Tibial nerve (tissue), 4 donors: ENCODE data around the gene OSBPL10. TPM values are rescaled to one million over a fixed set of nuclear protein-coding genes. Genes with fewer than 3 reads are reported as not detected.
A peak's percentile ranks its signal among the peaks of the same experiment; 100 is the strongest.

ENCODE experiments used
- DNase-seq, 2 donors: peaks; one replicate each; pipeline ENCODE4 v3.0.0-alpha.2; 2019; ENCODE audit warnings: low spot score in 2 of 2
- H3K27ac ChIP-seq, 4 donors: fragments of 200-600 bp; sonication (generic) in 3 of 4; one replicate each; pipeline ENCODE4 v1.5.1; 2017 to 2019; ENCODE audit warnings: mild to moderate bottlenecking in 1 of 4
- H3K27me3 ChIP-seq, 2 donors: fragments of 200-600 bp; sonication (generic) in 1 of 2; one replicate each; pipeline versions ENCODE4 v1.5.1 to v1.6.0; 2017 to 2019
- H3K36me3 ChIP-seq, 3 donors: fragments of 200-600 bp; sonication (generic); one replicate each; pipeline ENCODE4 v1.5.1; 2018 to 2019
- H3K4me1 ChIP-seq, 4 donors: fragments of 200-600 bp; sonication (generic) in 3 of 4; one replicate each; pipeline ENCODE4 v1.5.1; 2017 to 2019
- H3K4me3 ChIP-seq, 4 donors: fragments of 200-600 bp; sonication (generic) in 3 of 4; one replicate each; pipeline ENCODE4 v1.5.1; 2017 to 2019; ENCODE audit warnings: mild to moderate bottlenecking in 1 of 4, moderate library complexity in 1 of 4
- H3K9me3 ChIP-seq, 4 donors: fragments of 200-600 bp; sonication (generic) in 3 of 4; one replicate each; pipeline ENCODE4 v1.5.1; 2017 to 2019
- EP300 ChIP-seq, 2 donors: sonication (generic); formaldehyde crosslinking; IDR thresholded peaks; one replicate each; pipeline ENCODE4 v1.6.1; 2017; ENCODE audit warnings: antibody characterized with exemption in 2 of 2, mild to moderate bottlenecking in 1 of 2
- POLR2A ChIP-seq, 2 donors: fragments of 450-650 bp; IDR thresholded peaks; one replicate each; pipeline ENCODE4 v1.6.1; 2017; ENCODE audit warnings: antibody characterized with exemption in 2 of 2, mild to moderate bottlenecking in 2 of 2, moderate library complexity in 2 of 2
- WGBS, 2 donors: methylation state at CpG; one replicate each; pipeline ENCODE4 v1.1.5; 2018; 5-methylcytosine and 5-hydroxymethylcytosine counted together
- total RNA-seq, 4 donors: library from RNA; depleted of rRNA; stranded (reverse); fragments of >200 nt; gene quantifications; one replicate each; pipeline ENCODE4 v1.1.0, GENCODE V29; 2016
- TF ChIP-seq, protein P1 (sequence below), 5 experiments: fragments of 200-600 bp in 3 of 5; fragments of 450-650 bp in 2 of 5; sonication (generic) in 3 of 5; IDR thresholded peaks; one replicate each; pipeline ENCODE4 v1.5.1; 2016 to 2019; ENCODE audit warnings: antibody characterized with exemption in 5 of 5, mild to moderate bottlenecking in 3 of 5, moderate library complexity in 2 of 5

OSBPL10 gene
- total RNA-seq, 4 donors from 2014 or later, result 45.0 to 79.2 (median 60.4) TPM

DNA sequence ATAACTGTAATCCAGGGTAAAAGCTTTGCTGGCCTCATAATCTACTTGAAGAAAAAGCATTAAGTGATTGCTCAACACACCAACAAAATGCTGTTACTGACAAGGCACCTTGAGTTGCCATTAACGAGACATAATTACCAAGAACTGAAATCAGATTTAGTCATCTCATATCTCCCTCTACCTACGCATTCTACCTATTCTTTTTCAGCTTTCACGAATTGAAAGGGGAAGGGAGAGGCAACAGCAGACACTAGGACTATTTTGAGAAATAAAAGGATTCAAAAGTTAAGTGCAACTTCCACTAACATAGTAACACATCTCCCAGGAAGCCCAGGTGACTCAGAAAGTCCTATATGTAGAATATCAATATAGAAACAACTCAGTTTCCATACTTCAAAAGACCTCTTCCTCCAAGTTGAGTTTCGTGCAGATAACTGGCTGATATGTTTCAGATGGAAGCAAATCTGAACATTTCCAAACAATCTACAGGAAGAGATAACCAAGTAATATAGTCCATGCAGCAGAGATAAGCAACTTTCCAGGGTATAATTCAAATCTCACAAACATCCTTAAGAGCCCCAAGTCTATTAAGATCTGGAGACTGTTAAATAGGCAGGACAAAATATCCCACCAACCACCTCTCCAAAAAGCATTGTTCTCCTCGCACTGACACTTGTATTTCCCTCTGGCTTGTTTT is 1.9 kb downstream of the OSBPL10 start:
- Histone ChIP-seq H3K27me3 (no peaks in the 10 kb centered on the region), H3K9me3 (no peaks in the 10 kb centered on the region), H3K27ac (no peak overlapping the region), H3K36me3 (no peaks in the 10 kb centered on the region), H3K4me1 (peaks cover 0 to 23% (median 13%) of the 10 kb centered on the region in 4 donors), H3K4me3 (peak overlapping the region in 1 of 4 donors; percentile 74)
- no peak for TF ChIP-seq POLR2A (IDR thresholded peaks at IDR 0.05)
- no peak for DNase-seq
- 82 to 86% methylated on average over 5 of the region's 5 CpGs for WGBS, 2 donors

DNA sequence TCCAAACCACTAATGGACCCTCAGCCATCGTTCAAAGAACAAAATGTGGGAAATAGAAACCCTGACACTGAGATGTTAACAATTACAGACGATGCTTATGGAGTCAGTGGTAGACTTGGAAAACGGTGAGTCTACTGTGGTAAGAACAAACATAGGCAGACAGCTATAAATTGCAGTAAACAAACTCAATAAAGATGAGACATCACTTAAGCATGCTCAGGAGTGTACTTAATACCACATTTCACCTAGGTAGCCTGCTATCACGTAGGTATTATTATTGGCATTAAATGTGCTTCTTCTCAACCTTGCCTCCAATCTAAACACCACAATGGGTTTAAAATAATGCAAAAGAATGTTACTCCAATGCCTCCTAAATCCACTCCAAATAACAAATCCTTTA is 2.5 kb downstream of the OSBPL10 start:
- DNase-seq, result no peak

DNA sequence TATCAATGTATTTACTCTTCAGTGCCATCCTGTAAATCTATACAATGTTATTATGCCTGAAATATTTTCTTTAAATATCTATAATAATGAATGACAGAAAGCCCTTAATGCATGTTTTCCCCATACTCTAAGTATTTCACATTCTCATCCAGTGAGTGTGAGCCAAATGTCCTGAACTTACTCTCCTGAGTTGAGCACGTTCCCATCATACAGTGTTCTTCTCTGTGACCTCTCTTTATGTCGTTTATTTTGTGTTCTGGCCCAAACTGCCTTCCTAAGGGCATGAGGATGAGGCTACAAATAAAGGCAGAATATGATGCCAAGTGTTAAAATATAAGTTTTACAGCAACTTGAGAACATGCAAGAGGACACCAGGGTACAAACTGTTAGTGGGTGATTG is 3.3 kb downstream of the OSBPL10 start:
- TF ChIP-seq EP300 (IDR thresholded peaks at IDR 0.05), result no peak
- TF ChIP-seq, protein P1, sequence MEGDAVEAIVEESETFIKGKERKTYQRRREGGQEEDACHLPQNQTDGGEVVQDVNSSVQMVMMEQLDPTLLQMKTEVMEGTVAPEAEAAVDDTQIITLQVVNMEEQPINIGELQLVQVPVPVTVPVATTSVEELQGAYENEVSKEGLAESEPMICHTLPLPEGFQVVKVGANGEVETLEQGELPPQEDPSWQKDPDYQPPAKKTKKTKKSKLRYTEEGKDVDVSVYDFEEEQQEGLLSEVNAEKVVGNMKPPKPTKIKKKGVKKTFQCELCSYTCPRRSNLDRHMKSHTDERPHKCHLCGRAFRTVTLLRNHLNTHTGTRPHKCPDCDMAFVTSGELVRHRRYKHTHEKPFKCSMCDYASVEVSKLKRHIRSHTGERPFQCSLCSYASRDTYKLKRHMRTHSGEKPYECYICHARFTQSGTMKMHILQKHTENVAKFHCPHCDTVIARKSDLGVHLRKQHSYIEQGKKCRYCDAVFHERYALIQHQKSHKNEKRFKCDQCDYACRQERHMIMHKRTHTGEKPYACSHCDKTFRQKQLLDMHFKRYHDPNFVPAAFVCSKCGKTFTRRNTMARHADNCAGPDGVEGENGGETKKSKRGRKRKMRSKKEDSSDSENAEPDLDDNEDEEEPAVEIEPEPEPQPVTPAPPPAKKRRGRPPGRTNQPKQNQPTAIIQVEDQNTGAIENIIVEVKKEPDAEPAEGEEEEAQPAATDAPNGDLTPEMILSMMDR (IDR thresholded peaks at IDR 0.05), result no peak
- no peak for TF ChIP-seq POLR2A (IDR thresholded peaks at IDR 0.05)
- H3K36me3 ChIP-seq, result no peaks in the 10 kb centered on the region
- H3K27ac ChIP-seq, result no peak overlapping the region
- no peaks in the 10 kb centered on the region for H3K9me3 ChIP-seq
- no peak for DNase-seq
- 76 to 83% methylated on average over 2 of the region's 2 CpGs for WGBS, 2 donors
- peaks cover 0 to 29% (median 13%) of the 10 kb centered on the region in 4 donors for H3K4me1 ChIP-seq
- H3K27me3 ChIP-seq, result no peaks in the 10 kb centered on the region
- no peak overlapping the region for H3K4me3 ChIP-seq

More for the DNA sequence above, 2.5 kb downstream of the OSBPL10 start:
- no peak overlapping the region for H3K4me3 ChIP-seq
- H3K27ac ChIP-seq, result no peak overlapping the region
- no peaks in the 10 kb centered on the region for H3K27me3 ChIP-seq
- H3K4me1 ChIP-seq, result peaks cover 0 to 23% (median 13%) of the 10 kb centered on the region in 4 donors
- WGBS, 2 donors, result 90 to 97% methylated on average over 4 of the region's 4 CpGs
- no peaks in the 10 kb centered on the region for H3K9me3 ChIP-seq
- no peak for TF ChIP-seq POLR2A (IDR thresholded peaks at IDR 0.05)
- no peak for TF ChIP-seq EP300 (IDR thresholded peaks at IDR 0.05)
- TF ChIP-seq, protein P1 (IDR thresholded peaks at IDR 0.05), result no peak
- no peaks in the 10 kb centered on the region for H3K36me3 ChIP-seq

DNA sequence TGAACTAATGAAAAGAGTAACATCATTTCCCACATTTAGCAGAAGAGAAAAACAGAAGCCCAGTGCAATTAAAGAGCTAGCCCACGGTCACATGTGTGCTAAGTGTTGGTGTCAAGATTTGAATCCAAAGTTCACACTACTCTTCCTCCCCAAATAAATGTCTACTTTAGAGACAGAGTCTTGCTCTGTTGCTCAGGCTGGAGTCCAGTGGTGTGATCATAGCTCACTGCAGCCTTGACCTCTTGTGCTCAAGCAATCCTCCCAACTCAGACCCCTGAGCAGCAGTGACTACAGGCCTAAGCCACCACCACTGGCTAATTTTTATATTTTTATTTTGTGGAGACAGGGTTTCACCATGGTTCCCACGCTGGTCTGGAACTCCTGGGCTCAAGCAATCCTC is 4.8 kb downstream of the OSBPL10 start:
- Histone ChIP-seq H3K4me1 (peaks cover 0 to 23% (median 11%) of the 10 kb centered on the region in 4 donors), H3K36me3 (no peaks in the 10 kb centered on the region), H3K27ac (no peak overlapping the region), H3K9me3 (no peaks in the 10 kb centered on the region), H3K4me3 (no peak overlapping the region), H3K27me3 (no peaks in the 10 kb centered on the region)
- TF ChIP-seq, protein P1 (IDR thresholded peaks at IDR 0.05), result no peak
- no peak for TF ChIP-seq EP300 (IDR thresholded peaks at IDR 0.05)
- TF ChIP-seq POLR2A (IDR thresholded peaks at IDR 0.05), result no peak
- no peak for DNase-seq
- WGBS, 2 donors, result 86 to 100% methylated on average over 2 of the region's 2 CpGs

DNA sequence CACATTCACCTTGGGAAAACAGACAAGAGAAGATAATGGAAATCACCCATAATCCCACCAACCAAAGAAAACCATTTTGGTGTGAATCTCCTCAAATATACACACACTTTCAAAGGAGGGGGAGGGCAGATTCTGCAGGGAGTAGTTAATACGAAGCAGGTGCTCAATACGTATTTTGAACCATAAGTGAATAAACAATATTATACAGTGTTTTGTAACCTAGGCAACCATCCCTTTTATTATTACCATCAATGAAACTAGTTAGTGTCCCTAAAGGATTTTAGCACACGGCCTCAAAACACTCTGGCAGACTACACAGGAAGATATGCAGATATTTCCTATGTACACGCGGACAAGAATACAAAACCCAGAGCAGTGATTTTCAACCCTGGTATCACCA is 6.1 kb downstream of the OSBPL10 start:
- Histone ChIP-seq H3K36me3 (no peaks in the 10 kb centered on the region), H3K4me1 (peaks cover 0 to 17% (median 8%) of the 10 kb centered on the region in 4 donors), H3K4me3 (no peak overlapping the region), H3K27me3 (no peaks in the 10 kb centered on the region), H3K27ac (no peak overlapping the region), H3K9me3 (no peaks in the 10 kb centered on the region)
- no peak for DNase-seq
- no peak for TF ChIP-seq POLR2A (IDR thresholded peaks at IDR 0.05)
- no peak for TF ChIP-seq EP300 (IDR thresholded peaks at IDR 0.05)
- TF ChIP-seq, protein P1 (IDR thresholded peaks at IDR 0.05), result no peak
- WGBS, 2 donors, result 78 to 86% methylated on average over 5 of the region's 5 CpGs
